COR-L47 (cell line): ENCODE data around the gene TIRAP.
"Not testable (repeated sequence)": the region's sequence is repeated elsewhere in the genome, so short reads cannot be mapped to it uniquely, and the experiment has no call there.

ENCODE experiments used
- DNase-seq: peaks from one replicate; lab custom pipeline; 2025; lab: John Stamatoyannopoulos, UW

TIRAP gene

GRCh38 chr11:126282736-126283591, at the start of gene TIRAP:
TIRAP (plus strand) TSS chr11:126283093; CDS start chr11:126290895, 7,802 bp downstream.
- peak; percentile 49 for DNase-seq

- DNase-seq, result no peak
Observed at GRCh38 chr11:126233391-126233790, 49.5 kb upstream of the TIRAP start.

GRCh38 chr11:126246636-126247035, 36.3 kb upstream of the TIRAP start:
- DNase-seq, result no peak

- DNase-seq, result no peak
Observed at GRCh38 chr11:126253265-126253664, 29.6 kb upstream of the TIRAP start.

GRCh38 chr11:126254819-126255218, 28.1 kb upstream of the TIRAP start:
- no peak for DNase-seq

GRCh38 chr11:126255507-126255906, 27.4 kb upstream of the TIRAP start:
- DNase-seq, result not testable (repeated sequence)

- DNase-seq, result no peak
Observed at GRCh38 chr11:126256216-126256615, 26.7 kb upstream of the TIRAP start.

- DNase-seq, result no peak
Observed at GRCh38 chr11:126257144-126257543, 25.7 kb upstream of the TIRAP start.

GRCh38 chr11:126257764-126258163, 25.1 kb upstream of the TIRAP start:
- no peak for DNase-seq

GRCh38 chr11:126262216-126262615, 20.7 kb upstream of the TIRAP start:
- no peak for DNase-seq

GRCh38 chr11:126263489-126263888, 19.4 kb upstream of the TIRAP start:
- no peak for DNase-seq

- DNase-seq, result no peak
Observed at GRCh38 chr11:126265811-126266210, 17.1 kb upstream of the TIRAP start.

GRCh38 chr11:126267650-126268049, 15.2 kb upstream of the TIRAP start:
- DNase-seq, result no peak

GRCh38 chr11:126268361-126268707, 14.6 kb upstream of the TIRAP start:
- no peak for DNase-seq

GRCh38 chr11:126268708-126269579, 13.9 kb upstream of the TIRAP start, which contains the start of the genes FOXRED1 and SRPRA:
FOXRED1 (plus strand) TSS chr11:126269154; CDS start chr11:126269207, 53 bp downstream.
SRPRA (minus strand) TSS chr11:126268895; CDS start chr11:126268804, 91 bp downstream.
- DNase-seq, result peak; percentile 99

- DNase-seq, result no peak
Observed at GRCh38 chr11:126277322-126277721, 5.6 kb upstream of the TIRAP start.

- no peak for DNase-seq
Observed at GRCh38 chr11:126277780-126278179, 5.1 kb upstream of the TIRAP start.

- no peak for DNase-seq
Observed at GRCh38 chr11:126279191-126279590, 3.7 kb upstream of the TIRAP start.

GRCh38 chr11:126280595-126280994, 2.3 kb upstream of the TIRAP start:
- no peak for DNase-seq

GRCh38 chr11:126281245-126281644, 1.6 kb upstream of the TIRAP start:
- no peak for DNase-seq

- DNase-seq, result no peak
Observed at GRCh38 chr11:126281666-126282175, 1.2 kb upstream of the TIRAP start.

- peak; percentile 48 for DNase-seq
Observed at GRCh38 chr11:126282361-126282735, 545 bp upstream of the TIRAP start.

- DNase-seq, result peak; percentile 67
Observed at GRCh38 chr11:126284829-126285228, 1.9 kb downstream of the TIRAP start.
